ENCODE measurements around the gene CD6. TPM values are rescaled to one million over a fixed set of nuclear protein-coding genes. Genes with fewer than 3 reads are reported as not detected.

The CD6 gene
- polyA plus RNA-seq, 1 donor (not counting 4 experiments of a cell fraction or from before 2014, with no cell fraction given), result 0.03 TPM

DNA sequence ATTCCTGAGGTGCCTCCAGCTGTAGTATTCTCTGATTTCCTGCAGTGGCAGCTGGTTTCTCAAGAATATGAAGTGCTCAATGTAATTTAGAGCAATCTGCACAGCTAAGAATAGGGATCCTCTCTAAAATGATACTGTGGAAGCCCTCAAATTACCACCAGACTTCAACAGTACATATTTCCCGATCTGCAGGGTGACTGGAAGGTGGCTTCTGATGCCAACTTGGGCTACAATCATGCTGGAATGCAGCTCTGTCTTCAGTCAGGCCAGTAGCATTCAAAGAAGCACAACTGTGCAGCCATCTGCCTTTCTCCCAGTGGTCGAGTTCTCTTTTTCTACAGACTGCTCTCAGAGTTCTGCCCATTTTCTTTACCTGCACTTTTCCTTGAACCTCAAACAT is 75.4 kb downstream of the CD6 start:
- FAIRE-seq, result no peak

DNA sequence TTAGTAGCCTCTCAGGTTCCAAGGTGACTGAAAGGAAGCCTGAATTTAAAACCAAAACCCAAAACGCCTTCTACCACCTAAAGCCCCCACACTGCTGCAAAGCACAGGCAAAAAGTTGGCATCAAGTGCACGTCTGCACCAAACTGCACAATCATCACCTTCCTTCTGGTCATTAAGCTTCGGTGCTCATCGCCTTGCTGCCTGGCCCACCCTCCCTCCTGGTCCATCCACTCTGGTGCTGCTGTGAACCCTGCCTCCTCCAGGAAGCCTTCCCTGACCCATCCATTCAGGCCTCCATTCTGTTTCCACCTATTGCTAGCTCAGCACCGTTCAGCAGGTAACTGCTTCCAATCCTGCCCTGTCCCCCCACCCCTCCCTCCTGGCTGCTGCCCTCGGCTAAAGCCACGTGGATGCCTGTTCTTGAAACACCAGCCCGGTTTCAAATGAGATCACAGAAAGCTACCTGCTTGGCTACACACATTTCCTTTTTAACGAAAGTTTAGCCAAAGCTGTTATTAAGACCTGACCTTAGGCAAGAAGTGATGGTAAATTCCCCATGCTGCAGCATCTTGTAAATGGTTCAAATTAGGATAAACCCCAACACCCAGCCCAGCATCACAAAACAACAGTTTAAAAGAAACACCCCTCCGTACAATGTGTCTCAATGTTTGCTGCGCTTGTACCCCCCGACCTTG is 77.0 kb downstream of the CD6 start:
- Histone ChIP-seq H3K4me2 (ENCODE audit: control insufficient read depth, extremely low read depth, insufficient read depth, low read depth, low read length) (no peak overlapping the region), H3K79me2 (ENCODE audit: control insufficient read depth, insufficient read depth, low read length) (no peaks in the 10 kb centered on the region), H4K20me1 (ENCODE audit: control insufficient read depth, extremely low read depth, insufficient read depth, low read length) (no peaks in the 10 kb centered on the region), H3K9ac (ENCODE audit: control insufficient read depth, extremely low read depth, insufficient read depth, low read length) (no peak overlapping the region), H3K9me1 (ENCODE audit: control insufficient read depth, extremely low read depth, insufficient read depth, low read length) (no peaks in the 10 kb centered on the region), H3K9me3 (ENCODE audit: control insufficient read depth, low read depth, low read length) (no peaks in the 10 kb centered on the region), H3K4me3 (ENCODE audit: control insufficient read depth in 2 of 3, extremely low read depth in 1 of 3, insufficient read depth in 2 of 3, low read depth in 1 of 3, low read length in 3 of 3) (no peak overlapping the region), H3K27me3 (ENCODE audit: control insufficient read depth, extremely low read depth, insufficient read depth, low read length) (peaks cover 7% of the 10 kb centered on the region), H3K4me1 (ENCODE audit: control insufficient read depth, extremely low read depth, insufficient read depth, low read length) (peaks cover 6% of the 10 kb centered on the region), H2AFZ (ENCODE audit: control insufficient read depth, low read length) (no peak overlapping the region), H3K36me3 (ENCODE audit: control insufficient read depth in 2 of 2, extremely low read depth in 1 of 2, insufficient read depth in 2 of 2, low read length in 2 of 2) (no peaks in the 10 kb centered on the region), H3K27ac (ENCODE audit: control insufficient read depth, insufficient read depth, low read length) (no peak overlapping the region)
- no peak for DNase-seq (ENCODE audit: low read depth, low spot score)
- no peak for FAIRE-seq
- TF ChIP-seq, protein P1, sequence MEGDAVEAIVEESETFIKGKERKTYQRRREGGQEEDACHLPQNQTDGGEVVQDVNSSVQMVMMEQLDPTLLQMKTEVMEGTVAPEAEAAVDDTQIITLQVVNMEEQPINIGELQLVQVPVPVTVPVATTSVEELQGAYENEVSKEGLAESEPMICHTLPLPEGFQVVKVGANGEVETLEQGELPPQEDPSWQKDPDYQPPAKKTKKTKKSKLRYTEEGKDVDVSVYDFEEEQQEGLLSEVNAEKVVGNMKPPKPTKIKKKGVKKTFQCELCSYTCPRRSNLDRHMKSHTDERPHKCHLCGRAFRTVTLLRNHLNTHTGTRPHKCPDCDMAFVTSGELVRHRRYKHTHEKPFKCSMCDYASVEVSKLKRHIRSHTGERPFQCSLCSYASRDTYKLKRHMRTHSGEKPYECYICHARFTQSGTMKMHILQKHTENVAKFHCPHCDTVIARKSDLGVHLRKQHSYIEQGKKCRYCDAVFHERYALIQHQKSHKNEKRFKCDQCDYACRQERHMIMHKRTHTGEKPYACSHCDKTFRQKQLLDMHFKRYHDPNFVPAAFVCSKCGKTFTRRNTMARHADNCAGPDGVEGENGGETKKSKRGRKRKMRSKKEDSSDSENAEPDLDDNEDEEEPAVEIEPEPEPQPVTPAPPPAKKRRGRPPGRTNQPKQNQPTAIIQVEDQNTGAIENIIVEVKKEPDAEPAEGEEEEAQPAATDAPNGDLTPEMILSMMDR (optimal IDR thresholded peaks at IDR 0.05 in 1 of 3, IDR thresholded peaks at IDR 0.05 in 1 of 3, conservative IDR thresholded peaks at IDR 0.05 in 1 of 3; ENCODE audit: extremely low read depth in 1 of 3, insufficient read depth in 2 of 3, low read length in 3 of 3), result no peak
- no peak for TF ChIP-seq EZH2 (IDR thresholded peaks at IDR 0.05; ENCODE audit: low read length)
- dilution Hi-C loops (cut with MboI; ENCODE audit: extremely low pct_ligation_motif_present, low sequenced_read_pairs), result no loop called here

More for the DNA sequence above, 75.4 kb downstream of the CD6 start:
- no peak for DNase-seq (ENCODE audit: low read depth, low spot score)
- H3K9me3 ChIP-seq (ENCODE audit: control insufficient read depth, low read depth, low read length), result no peaks in the 10 kb centered on the region
- H3K27me3 ChIP-seq (ENCODE audit: control insufficient read depth, extremely low read depth, insufficient read depth, low read length), result peaks cover 7% of the 10 kb centered on the region
- H3K36me3 ChIP-seq (ENCODE audit: control insufficient read depth in 2 of 2, extremely low read depth in 1 of 2, insufficient read depth in 2 of 2, low read length in 2 of 2), result no peaks in the 10 kb centered on the region
- no peak overlapping the region for H3K9ac ChIP-seq (ENCODE audit: control insufficient read depth, extremely low read depth, insufficient read depth, low read length)
- H3K4me3 ChIP-seq (ENCODE audit: control insufficient read depth in 2 of 3, extremely low read depth in 1 of 3, insufficient read depth in 2 of 3, low read depth in 1 of 3, low read length in 3 of 3), result no peak overlapping the region
- peaks cover 12% of the 10 kb centered on the region for H3K4me1 ChIP-seq (ENCODE audit: control insufficient read depth, extremely low read depth, insufficient read depth, low read length)
- no peaks in the 10 kb centered on the region for H3K9me1 ChIP-seq (ENCODE audit: control insufficient read depth, extremely low read depth, insufficient read depth, low read length)
- H3K79me2 ChIP-seq (ENCODE audit: control insufficient read depth, insufficient read depth, low read length), result no peaks in the 10 kb centered on the region
- dilution Hi-C loops (cut with MboI; ENCODE audit: extremely low pct_ligation_motif_present, low sequenced_read_pairs), result no loop called here
- no peak overlapping the region for H3K27ac ChIP-seq (ENCODE audit: control insufficient read depth, insufficient read depth, low read length)
- H4K20me1 ChIP-seq (ENCODE audit: control insufficient read depth, extremely low read depth, insufficient read depth, low read length), result no peaks in the 10 kb centered on the region
- no peak overlapping the region for H3K4me2 ChIP-seq (ENCODE audit: control insufficient read depth, extremely low read depth, insufficient read depth, low read depth, low read length)
- H2AFZ ChIP-seq (ENCODE audit: control insufficient read depth, low read length), result no peak overlapping the region
- TF ChIP-seq EZH2 (IDR thresholded peaks at IDR 0.05; ENCODE audit: low read length), result no peak
- TF ChIP-seq, protein P1 (optimal IDR thresholded peaks at IDR 0.05 in 1 of 3, IDR thresholded peaks at IDR 0.05 in 1 of 3, conservative IDR thresholded peaks at IDR 0.05 in 1 of 3; ENCODE audit: extremely low read depth in 1 of 3, insufficient read depth in 2 of 3, low read length in 3 of 3), result no peak

Measured in keratinocyte (primary cell).